Stimulated activated memory B cell treated with anti-CD40 and anti-IgM and Interleukin-4, amounts not matched to agents 10 μg/mL and 1 μg/mL and 100 μg/mL, for 72 hours (primary cell): Measurements from ENCODE around the gene RAB26.
"Not testable (repeated sequence)": the region's sequence is repeated elsewhere in the genome, so short reads cannot be mapped to it uniquely, and the experiment has no call there.

Experiments
- ATAC-seq: fragments of 150-1000 bp; cut with Tn5 transposase; 2 replicates; pipeline ENCODE4 v1.10.0; 2021
- H3K27ac Mint-ChIP-seq: one replicate; pipeline ENCODE4 v1.8.0; 2022; ENCODE audit warnings: mild to moderate bottlenecking, mixed read lengths
- H3K27me3 Mint-ChIP-seq: one replicate; pipeline ENCODE4 v1.8.0; 2022; ENCODE audit warnings: mixed read lengths
- H3K36me3 Mint-ChIP-seq: one replicate; pipeline ENCODE4 v1.8.0; 2022; ENCODE audit warnings: mixed read lengths
- H3K4me1 Mint-ChIP-seq: one replicate; pipeline ENCODE4 v1.8.0; 2022; ENCODE audit warnings: mixed read lengths
- H3K4me3 Mint-ChIP-seq: one replicate; pipeline ENCODE4 v1.8.0; 2022; ENCODE audit warnings: mild to moderate bottlenecking, moderate library complexity, mixed read lengths
- H3K9me3 Mint-ChIP-seq: one replicate; pipeline ENCODE4 v1.8.0; 2022; ENCODE audit warnings: mixed read lengths

RAB26 gene

DNA sequence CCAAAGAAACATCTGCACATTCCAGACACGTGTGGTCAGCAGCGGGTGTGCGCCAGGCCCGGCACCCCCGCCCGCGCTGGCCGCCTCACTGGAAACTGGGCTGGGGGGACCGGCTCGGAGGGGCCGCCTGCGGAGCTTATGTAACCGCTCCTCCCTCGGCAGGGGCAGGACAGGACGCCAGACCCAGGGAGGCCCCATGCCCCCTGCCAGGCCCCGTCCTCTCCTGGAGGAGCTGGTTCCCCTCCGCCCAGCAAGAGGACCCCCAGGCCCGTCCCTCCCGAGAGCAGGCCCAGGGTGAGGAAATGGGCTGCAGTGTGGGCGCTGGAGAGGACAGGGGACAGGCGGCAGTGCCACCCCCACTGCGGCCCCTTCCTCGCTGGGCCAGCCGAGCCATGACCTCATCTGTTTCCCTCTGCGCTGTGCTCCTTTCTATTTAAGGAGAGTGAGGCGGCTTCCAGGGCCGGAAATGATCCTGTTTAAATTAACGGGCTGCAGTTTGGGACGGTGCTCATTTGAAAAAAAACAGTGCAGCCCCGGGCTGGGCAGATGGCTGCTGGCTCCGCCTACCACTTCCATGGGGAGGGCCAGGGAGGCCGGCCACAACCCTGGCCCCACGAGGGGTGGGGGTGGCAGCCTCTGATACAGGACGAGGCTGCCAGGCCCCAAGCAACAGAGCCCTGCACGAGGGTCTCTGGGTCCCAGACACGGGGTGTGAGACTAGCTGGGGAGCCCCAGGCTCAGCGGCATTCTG lies 23.6 kb upstream of the RAB26 start:
- not testable (repeated sequence) for H3K9me3 Mint-ChIP-seq, H3K4me3 Mint-ChIP-seq, H3K27ac Mint-ChIP-seq, ATAC-seq, H3K27me3 Mint-ChIP-seq, H3K36me3 Mint-ChIP-seq
- peaks cover 51% of the 10 kb centered on the region for H3K4me1 Mint-ChIP-seq

DNA sequence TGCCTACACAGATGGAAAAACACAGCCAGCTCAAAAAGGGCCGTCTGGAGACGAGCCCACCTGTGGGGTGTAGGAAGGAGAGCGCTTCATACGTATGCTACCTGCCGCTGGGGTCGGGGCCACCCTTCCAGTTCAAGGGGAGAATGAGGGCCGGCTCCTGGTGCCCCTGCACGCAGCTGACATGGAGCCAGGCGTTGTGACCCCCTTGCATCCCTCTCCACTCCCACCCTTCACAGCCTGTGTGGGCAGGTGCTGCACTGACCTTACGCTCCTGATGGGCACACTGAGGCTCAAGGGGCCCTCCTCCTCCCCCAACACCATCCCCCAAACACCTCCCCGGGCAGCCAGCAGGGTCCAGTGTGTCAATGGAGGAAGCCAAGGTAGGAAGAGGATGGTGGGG lies 22.8 kb upstream of the RAB26 start:
- not testable (repeated sequence) for H3K27ac Mint-ChIP-seq, H3K36me3 Mint-ChIP-seq, H3K9me3 Mint-ChIP-seq, H3K4me3 Mint-ChIP-seq, ATAC-seq, H3K27me3 Mint-ChIP-seq
- peaks cover 46% of the 10 kb centered on the region for H3K4me1 Mint-ChIP-seq

DNA sequence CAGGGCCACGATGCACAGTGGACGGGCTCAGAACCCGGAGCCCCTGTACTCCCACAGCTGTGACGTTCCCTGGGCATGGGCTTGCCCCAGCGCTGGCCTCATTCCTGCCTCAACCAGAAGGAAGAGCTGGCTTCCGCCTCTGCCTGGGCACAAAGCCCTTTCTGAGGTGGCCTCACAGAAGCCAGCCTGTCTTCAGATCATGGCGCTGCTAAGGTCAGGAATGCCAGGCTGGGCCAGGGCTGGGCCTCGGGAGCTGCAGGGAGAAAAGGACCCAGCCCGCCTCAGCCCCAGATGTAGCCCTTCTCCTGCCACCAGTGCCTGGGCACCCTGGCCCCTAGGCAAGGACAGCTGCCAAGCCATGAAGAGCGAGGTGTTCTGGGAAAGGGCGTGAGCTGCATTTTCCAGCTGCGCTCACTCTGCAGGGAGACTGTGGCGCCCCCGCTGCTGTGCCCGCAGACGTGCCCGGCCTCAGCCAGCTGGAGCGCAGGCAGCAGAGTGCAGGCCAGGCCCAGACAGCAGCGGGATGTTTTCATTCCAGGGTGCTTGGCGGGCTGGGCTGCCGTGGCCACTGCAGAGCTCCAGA lies 22.2 kb upstream of the RAB26 start:
- not testable (repeated sequence) for H3K4me3 Mint-ChIP-seq, H3K27me3 Mint-ChIP-seq, H3K27ac Mint-ChIP-seq, ATAC-seq, H3K36me3 Mint-ChIP-seq, H3K9me3 Mint-ChIP-seq
- peaks cover 40% of the 10 kb centered on the region for H3K4me1 Mint-ChIP-seq

DNA sequence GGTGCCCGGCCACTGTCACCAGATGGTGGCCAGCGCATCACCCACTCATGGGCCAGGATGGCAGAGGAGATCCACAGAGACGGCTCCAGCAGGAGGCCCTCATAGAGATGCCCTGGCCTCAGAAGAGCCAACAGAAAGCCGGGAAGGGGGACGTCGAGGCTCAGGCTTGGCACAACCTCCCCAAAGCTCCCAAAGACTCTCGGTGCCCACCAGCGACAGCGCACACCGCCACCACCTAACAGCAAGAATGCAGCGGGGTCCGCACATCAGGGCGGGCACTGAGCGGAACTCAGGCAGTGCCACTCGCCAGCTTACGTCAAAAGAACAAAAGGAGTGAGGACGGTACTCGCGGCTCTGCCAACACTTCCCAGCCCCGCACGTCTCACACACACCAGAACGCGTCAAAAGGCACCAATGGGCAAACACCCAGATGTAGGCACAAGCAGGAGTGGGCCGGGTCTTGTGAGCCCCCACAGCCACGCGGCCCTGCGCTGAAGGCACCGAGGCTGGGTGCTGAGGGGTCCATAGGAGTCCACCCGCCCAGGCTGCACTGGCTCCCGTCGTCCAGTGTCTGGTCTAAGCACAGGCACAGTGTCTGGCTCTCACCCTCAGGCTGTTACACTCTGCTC lies 21.4 kb upstream of the RAB26 start:
- H3K4me3 Mint-ChIP-seq, H3K36me3 Mint-ChIP-seq, H3K27me3 Mint-ChIP-seq, H3K9me3 Mint-ChIP-seq: not testable (repeated sequence)
- peaks cover 33% of the 10 kb centered on the region for H3K4me1 Mint-ChIP-seq
- H3K27ac Mint-ChIP-seq: peak overlapping the region; percentile 27
- peak; percentile 1 for ATAC-seq

DNA sequence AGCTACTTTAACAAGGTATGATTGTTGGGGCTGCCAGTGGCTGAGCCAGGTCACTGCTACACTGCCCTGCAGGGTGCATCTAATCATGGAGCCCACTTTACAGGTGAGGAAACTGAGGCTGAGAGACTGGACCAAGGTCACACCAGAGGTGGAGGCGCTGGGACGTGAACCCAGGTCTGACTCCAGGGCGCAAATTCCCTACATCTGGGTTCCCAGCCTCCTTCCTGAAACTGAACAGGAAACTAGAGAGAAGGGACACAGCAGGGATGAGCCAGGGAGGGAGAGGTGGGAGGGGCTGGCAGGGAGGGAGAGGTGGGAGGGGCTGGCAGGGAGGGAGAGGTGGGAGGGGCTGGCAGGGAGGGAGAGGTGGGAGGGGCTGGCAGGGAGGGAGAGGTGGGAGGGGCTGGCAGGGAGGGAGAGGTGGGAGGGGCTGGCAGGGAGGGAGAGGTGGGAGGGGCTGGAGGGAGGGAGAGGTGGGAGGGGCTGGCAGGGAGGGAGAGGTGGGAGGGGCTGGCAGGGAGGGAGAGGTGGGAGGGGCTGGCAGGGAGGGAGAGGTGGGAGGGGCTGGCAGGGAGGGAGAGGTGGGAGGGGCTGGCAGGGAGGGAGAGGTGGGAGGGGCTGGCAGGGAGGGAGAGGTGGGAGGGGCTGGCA lies 20.7 kb upstream of the RAB26 start:
- H3K27me3 Mint-ChIP-seq, H3K36me3 Mint-ChIP-seq, H3K4me3 Mint-ChIP-seq, H3K9me3 Mint-ChIP-seq: not testable (repeated sequence)
- H3K4me1 Mint-ChIP-seq: peaks cover 33% of the 10 kb centered on the region
- peak; percentile 8 for ATAC-seq
- H3K27ac Mint-ChIP-seq: peak overlapping the region; percentile 85

DNA sequence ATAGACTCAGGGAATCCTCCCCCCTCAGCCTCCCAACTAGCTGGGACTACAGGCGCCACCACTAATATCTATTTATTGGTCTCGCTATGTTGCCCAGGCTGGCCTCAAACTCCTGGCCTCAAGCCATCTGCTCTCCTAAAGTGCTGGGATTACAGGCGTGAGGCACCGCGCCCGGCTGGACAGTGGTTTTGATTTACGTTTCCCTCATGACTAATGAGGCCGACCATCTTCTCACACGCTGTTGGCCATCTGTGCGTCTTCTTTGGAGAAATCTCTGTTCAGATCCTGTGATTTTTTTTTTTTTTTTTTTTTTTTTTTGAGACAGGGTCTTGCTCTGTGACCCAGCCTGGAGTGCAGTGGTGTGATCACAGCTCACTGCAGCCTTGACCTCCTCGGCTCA lies 19.2 kb upstream of the RAB26 start:
- H3K9me3 Mint-ChIP-seq, H3K27ac Mint-ChIP-seq, H3K4me3 Mint-ChIP-seq, ATAC-seq, H3K36me3 Mint-ChIP-seq, H3K27me3 Mint-ChIP-seq: not testable (repeated sequence)
- H3K4me1 Mint-ChIP-seq: peaks cover 33% of the 10 kb centered on the region

DNA sequence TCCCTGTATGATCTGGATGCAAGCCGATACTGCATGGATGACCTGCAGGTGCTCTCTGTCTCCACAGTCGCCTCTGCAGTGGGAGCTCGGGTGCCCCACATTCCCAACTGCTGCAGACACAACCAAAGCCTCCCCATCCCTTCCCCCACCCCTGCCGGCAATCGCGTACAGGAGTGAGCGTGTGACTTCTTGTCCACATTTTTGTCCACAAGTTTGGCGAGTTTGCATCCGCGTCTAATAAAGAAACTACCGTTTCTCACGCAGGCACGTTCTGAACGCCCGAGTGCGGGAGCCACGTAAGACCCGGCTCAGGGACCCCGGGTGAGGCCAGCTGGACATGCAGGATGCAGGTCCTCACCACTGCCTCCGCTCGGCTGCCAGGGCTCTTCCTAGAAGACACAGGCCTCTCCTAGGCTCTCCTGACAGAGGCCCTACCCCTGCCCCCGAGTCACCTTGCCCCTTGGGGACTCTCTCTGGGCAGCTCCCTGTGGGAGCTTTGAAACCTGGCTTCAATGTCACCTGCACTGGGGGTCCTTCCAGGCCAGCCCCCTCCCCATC lies 18.5 kb upstream of the RAB26 start:
- not testable (repeated sequence) for ATAC-seq, H3K4me3 Mint-ChIP-seq, H3K36me3 Mint-ChIP-seq, H3K27ac Mint-ChIP-seq, H3K27me3 Mint-ChIP-seq, H3K9me3 Mint-ChIP-seq
- peaks cover 36% of the 10 kb centered on the region for H3K4me1 Mint-ChIP-seq

DNA sequence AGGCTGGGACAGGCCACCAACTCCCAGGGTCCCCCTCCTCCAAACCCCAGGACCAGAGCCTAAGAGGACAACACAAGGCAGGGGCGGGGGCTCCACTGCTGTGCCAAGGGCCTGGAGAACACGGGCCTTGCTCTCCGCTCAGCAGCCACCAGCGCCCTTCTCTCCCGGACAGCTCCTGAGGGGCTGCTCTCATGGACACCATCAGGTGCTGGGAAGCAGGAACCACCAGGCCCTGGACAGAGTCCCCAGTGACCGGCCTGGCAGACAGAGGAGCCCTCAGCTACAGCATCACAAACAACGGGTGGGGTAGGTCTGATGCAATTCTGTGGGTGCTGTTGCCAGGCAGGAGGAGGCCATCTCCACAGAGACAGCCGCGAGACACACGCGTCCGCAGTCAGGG lies 14.6 kb upstream of the RAB26 start:
- H3K36me3 Mint-ChIP-seq, H3K27me3 Mint-ChIP-seq, ATAC-seq, H3K4me3 Mint-ChIP-seq, H3K9me3 Mint-ChIP-seq, H3K27ac Mint-ChIP-seq: not testable (repeated sequence)
- peaks cover 16% of the 10 kb centered on the region for H3K4me1 Mint-ChIP-seq

DNA sequence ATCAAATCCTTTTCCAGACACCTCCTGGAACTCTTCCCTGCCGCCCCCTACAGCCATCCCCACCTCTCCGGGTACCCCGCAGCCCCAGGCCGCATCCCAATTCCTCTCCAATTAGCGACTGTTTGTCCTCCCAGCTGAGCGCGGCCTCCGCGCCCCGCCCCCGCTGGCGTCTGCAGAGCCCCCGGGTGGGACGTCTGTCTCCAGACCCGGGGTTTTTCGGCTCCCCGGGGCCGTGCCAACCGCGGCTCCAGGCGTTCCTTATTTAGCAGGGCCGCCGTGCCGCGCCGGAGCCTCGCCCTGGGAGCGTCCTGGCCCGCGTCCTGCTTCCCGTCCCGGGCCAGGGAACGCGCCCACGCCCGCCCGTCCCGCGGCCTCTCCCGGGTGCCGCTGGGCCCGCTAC lies 13.4 kb upstream of the RAB26 start:
- H3K9me3 Mint-ChIP-seq, H3K27me3 Mint-ChIP-seq, H3K36me3 Mint-ChIP-seq, ATAC-seq: not testable (repeated sequence)
- peak overlapping the region; percentile 19 for H3K27ac Mint-ChIP-seq
- H3K4me1 Mint-ChIP-seq: peaks cover 16% of the 10 kb centered on the region
- peak overlapping the region; percentile 87 for H3K4me3 Mint-ChIP-seq

DNA sequence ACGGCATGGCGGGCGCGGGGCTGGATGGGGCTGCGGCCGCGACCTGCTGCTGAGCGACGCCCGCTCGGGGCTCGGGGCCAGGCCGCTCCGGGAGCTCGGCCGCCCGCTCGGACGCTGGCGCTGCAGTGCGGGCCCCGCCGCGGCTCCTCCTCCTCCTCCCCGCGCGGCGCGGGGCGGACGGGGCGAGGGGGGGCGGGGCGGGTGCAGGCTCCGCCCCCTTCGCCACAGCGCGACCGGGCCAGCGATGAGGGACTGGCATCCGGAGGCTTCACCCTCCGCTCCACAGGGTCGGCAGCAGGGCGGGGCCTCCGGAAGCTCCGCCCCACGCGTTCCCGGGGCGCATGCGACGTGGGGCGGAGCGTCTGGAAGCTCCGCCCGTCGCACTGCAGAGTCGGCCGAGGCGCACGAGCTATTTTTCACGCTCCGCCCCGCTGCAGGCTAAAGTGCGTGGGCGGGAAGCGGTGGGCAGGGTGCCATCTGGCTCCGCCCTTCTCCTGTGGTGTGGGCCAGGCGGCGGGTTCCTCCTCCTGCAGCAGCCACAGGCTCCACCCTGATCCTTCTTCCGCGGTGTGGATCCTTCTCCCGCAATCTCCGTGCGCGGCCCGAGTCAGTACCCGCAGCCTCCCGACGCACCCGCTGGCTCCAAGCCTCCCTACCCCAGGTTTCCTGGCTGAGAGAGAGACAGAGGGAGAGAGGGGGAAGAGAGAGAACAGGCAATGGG lies 12.5 kb upstream of the RAB26 start, which contains the start of gene PKD1:
Gene PKD1 (minus strand): TSS at position 129 of the 721 bp plus-strand sequence. CDS start 209 bp downstream, outside the sequence.
- H3K9me3 Mint-ChIP-seq, H3K27me3 Mint-ChIP-seq, H3K36me3 Mint-ChIP-seq: not testable (repeated sequence)
- Mint-ChIP-seq H3K27ac (peak within 1 kb of the TSS; percentile 95), H3K4me3 (peak within 1 kb of the TSS; percentile 96), H3K4me1 (peaks cover 24% of the 10 kb centered on the region)
- ATAC-seq: peak; percentile 74

DNA sequence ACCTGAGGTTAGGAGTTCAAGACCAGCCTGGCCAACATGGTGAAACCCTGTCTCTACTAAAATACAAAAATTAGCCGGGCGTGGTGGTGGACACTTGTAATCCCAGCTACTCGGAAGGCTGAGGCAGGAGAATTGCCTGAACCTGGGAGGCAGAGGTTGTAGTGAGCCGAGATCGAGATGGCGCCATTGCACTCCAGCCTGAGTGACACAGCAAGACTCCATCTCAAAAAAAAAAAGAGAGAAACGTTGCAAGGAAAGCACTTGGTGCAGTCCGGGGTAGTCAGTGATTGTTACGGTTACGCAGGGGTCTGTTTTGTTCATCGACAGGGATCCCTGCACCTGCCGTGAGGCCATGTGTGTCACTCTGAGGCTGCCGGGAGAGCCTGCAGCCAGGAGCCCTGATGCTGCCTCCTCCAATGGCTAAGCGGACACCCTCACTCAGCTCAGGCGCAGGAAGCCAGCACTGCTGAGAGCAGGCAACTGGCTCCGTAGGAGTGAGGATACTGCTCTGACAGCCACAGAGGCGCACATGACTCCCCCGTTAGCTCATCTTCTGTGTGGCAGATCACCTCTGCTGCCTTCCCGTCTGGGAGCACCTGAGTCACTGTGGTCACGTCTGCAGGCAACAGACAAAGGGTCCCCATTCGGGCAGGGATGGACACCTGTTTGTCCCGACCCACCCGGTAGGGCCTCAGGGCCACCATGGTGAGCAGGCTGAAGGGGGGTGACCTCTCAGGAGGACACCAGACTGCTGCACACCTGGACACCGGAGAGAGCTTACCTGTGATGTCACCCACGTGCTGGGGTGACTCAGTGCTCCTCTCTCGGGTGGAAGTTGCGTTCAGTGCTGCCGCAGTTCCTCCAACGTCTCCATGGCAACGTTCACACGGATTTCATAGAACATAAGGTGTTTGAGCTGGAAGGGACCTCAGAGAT lies 5.2 kb upstream of the RAB26 start:
- Mint-ChIP-seq H3K27me3 (no peaks in the 10 kb centered on the region), H3K4me1 (peaks cover 8% of the 10 kb centered on the region), H3K9me3 (no peaks in the 10 kb centered on the region), H3K36me3 (no peaks in the 10 kb centered on the region), H3K4me3 (no peak overlapping the region), H3K27ac (no peak overlapping the region)
- no peak for ATAC-seq

DNA sequence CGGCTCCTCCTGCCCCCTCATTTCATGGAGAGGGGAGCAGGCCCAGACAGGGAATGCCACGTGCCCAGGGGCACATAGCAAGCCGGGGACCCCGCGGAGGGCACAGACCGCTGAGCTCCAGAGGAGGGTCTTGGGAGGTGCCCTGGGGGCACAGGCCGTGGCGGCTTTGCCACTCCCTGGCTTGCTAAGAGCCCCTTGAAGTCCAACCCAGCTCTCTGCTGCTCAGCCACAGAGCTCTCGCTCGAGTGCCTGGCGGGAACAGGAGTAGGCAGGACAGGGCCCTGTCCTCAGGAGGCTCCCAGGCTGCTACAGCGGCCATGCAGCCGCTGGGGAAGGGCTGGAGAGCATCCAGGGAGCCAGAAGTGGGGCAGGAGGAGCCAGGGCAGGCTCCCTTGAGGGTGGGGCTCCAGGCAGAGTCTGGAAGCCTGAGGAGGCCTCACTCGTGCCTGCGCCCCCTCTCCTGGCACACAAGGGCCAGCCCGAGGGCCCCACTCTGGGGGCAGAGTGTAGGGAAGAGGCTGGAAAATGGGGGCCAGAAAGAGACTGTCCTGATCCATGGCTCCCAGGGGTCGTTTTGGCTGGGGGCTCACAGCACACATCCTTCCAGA lies 4.4 kb upstream of the RAB26 start:
- no peak for ATAC-seq
- H3K36me3 Mint-ChIP-seq: no peaks in the 10 kb centered on the region
- no peak overlapping the region for H3K4me3 Mint-ChIP-seq

DNA sequence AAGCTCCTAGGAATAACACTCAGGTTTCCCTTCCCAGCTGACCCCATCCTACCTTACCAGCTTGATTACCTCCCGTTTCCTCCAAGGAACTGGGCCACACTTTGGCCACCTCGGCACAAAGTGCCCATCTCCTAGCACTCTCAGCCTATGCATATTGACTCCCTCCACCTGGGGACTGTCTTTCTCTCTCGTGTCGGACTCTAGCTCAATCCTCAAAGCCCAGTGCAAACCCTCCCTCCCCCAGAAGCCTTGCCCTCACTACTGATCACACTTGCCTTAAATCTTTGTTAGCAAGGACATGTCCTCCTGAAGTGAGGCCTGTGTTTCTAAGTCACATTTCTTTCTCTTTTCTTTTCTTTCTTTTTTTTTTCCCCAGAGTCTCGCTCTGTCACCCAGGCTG lies 2.6 kb upstream of the RAB26 start:
- no peak overlapping the region for H3K4me3 Mint-ChIP-seq

More for the DNA sequence above, 4.4 kb upstream of the RAB26 start:
- Mint-ChIP-seq H3K27me3 (no peaks in the 10 kb centered on the region), H3K27ac (no peak overlapping the region), H3K9me3 (no peaks in the 10 kb centered on the region), H3K4me1 (peaks cover 8% of the 10 kb centered on the region)

DNA sequence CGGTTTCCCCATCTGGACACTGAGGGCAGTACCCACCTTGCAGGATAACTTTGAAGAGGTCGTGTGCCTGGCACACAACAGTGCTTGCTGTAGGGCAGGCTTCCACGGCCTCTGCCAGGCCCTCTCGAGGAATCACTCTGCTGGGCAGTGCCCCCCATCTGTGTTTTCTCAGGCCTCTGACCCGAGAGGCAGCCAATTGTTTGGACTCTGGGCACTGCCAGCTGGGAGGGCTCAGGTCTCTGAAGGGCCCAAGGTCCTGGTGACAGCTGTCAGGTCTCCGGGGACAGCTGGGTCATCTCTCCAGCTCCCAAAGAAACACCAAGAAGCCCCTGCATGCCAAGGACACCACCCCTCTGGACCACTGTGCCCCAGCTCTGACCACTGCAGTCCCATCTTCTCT lies 1.0 kb upstream of the RAB26 start:
- H3K9me3 Mint-ChIP-seq: no peaks in the 10 kb centered on the region
- no peaks in the 10 kb centered on the region for H3K27me3 Mint-ChIP-seq
- peak overlapping the region; percentile 59 for H3K4me3 Mint-ChIP-seq
- ATAC-seq: no peak
- peaks cover 9% of the 10 kb centered on the region for H3K36me3 Mint-ChIP-seq
- peaks cover 31% of the 10 kb centered on the region for H3K4me1 Mint-ChIP-seq
- no peak overlapping the region for H3K27ac Mint-ChIP-seq

More for the DNA sequence above, 2.6 kb upstream of the RAB26 start:
- Mint-ChIP-seq H3K36me3 (no peaks in the 10 kb centered on the region), H3K9me3 (no peaks in the 10 kb centered on the region), H3K4me1 (peaks cover 19% of the 10 kb centered on the region), H3K27ac (no peak overlapping the region), H3K27me3 (no peaks in the 10 kb centered on the region)
- no peak for ATAC-seq
